Astrocyte of the cerebellum (primary cell): ENCODE results near the gene PEPD.

ENCODE experiments used
- DNase-seq: peaks from one replicate; pipeline ENCODE4 v3.0.0-alpha.2; 2011; ENCODE audit warnings: low read depth
- H3K4me3 ChIP-seq: 2 replicates; pipeline ENCODE4 v1.5.1; 2011; ENCODE audit warnings: mild to moderate bottlenecking, low read depth, low read length, moderate library complexity
- CTCF ChIP-seq: IDR thresholded peaks from 2 replicates; pipeline ENCODE4 v1.5.1; 2012; ENCODE audit warnings: low read length, low read depth, moderate library complexity, mild to moderate bottlenecking; ENCODE audit errors: missing control alignments
- in situ Hi-C: cut with HindIII; loops from 2 replicates; pipeline ENCODE4 v1.10.0; 2017; ENCODE audit warnings: low sequenced_read_pairs

Gene PEPD

GRCh38 chr19:33507021-33507956 is 14.3 kb downstream of the PEPD start:
- H3K4me3 ChIP-seq = no peak overlapping the region
- TF ChIP-seq CTCF = no peak
- in situ Hi-C loops = no loop called here
- no peak for DNase-seq

GRCh38 chr19:33506498-33506897 is 15.1 kb downstream of the PEPD start:
- DNase-seq = no peak
- no peak for TF ChIP-seq CTCF
- in situ Hi-C loops = no loop called here
- no peak overlapping the region for H3K4me3 ChIP-seq

- TF ChIP-seq CTCF = no peak
- in situ Hi-C loops = no loop called here
- no peak overlapping the region for H3K4me3 ChIP-seq
- no peak for DNase-seq
Observed at GRCh38 chr19:33505823-33506222, 15.8 kb downstream of the PEPD start.

GRCh38 chr19:33505148-33505547 is 16.4 kb downstream of the PEPD start:
- no peak for TF ChIP-seq CTCF
- no peak overlapping the region for H3K4me3 ChIP-seq
- in situ Hi-C loops = no loop called here
- peak; percentile 16 for DNase-seq

- in situ Hi-C loops = no loop called here
- no peak for TF ChIP-seq CTCF
- no peak for DNase-seq
- H3K4me3 ChIP-seq = no peak overlapping the region
Observed at GRCh38 chr19:33504058-33504444, 17.5 kb downstream of the PEPD start.

GRCh38 chr19:33503433-33504057 is 18.0 kb downstream of the PEPD start:
- no peak for DNase-seq
- no peak for TF ChIP-seq CTCF
- H3K4me3 ChIP-seq = no peak overlapping the region
- in situ Hi-C loops = no loop called here
